Measurements from ENCODE around the gene BCKDHB. TPM values are rescaled to one million over a fixed set of nuclear protein-coding genes. Genes with fewer than 3 reads are reported as not detected.

The BCKDHB gene
- total and polyA plus RNA-seq, 2 of the 4 experiments (the other 2 are of a cell fraction): 11.2 to 11.8 TPM

- H3K4ac ChIP-seq (ENCODE audit: low read depth, low read length): no peak overlapping the region
- no peak overlapping the region for H3K23ac ChIP-seq (ENCODE audit: low read depth, low read length)
- H3K18ac ChIP-seq (ENCODE audit: low read depth, low read length): no peak overlapping the region
- no peak overlapping the region for H4K5ac ChIP-seq (ENCODE audit: low read depth, low read length)
- H4K91ac ChIP-seq (ENCODE audit: insufficient read depth, low read depth, low read length): no peak overlapping the region
- intact Hi-C loops (cut with micrococcal nuclease): loop anchor here (10.0 kb wide), 1 partner anchor 213 kb away; no protein-coding TSS in a partner anchor
- ChIA-PET POLR2A (ENCODE audit: unreplicated experiment) (no interaction called here), CTCF (interaction anchor here (0.6 to 0.8 kb wide), 2 partner anchors 10 to 1114 kb away, joined by 3 to 4 read pairs; no protein-coding TSS in a partner anchor)
- H3K27me3 ChIP-seq (ENCODE audit: control insufficient read depth, insufficient read depth, low read length): no peaks in the 10 kb centered on the region
- H3K9me1 ChIP-seq (ENCODE audit: insufficient read depth, low read length): 0 out of 2 replicates have a peak, but pooled peaks cover 2% of the 10 kb centered on the region
- BruUV-seq (replicated peaks): no TSS peak
- WGBS, 2 experiments (ENCODE audit: extremely low coverage in 2 of 2, insufficient read length in 1 of 2): no CpG with 5 or more reads among the region's 3 CpGs
- no peaks in the 10 kb centered on the region for H3K79me1 ChIP-seq (ENCODE audit: low read depth in 1 of 2, low read length in 2 of 2)
- no peak overlapping the region for H2BK20ac ChIP-seq (ENCODE audit: low read depth, low read length)
- H3K14ac ChIP-seq (replicated peaks; ENCODE audit: low read depth, low read length): no peak overlapping the region
- DNase-seq (no peak), ATAC-seq (ENCODE audit: low read depth) (no peak)
- TF ChIP-seq CEBPB (IDR thresholded peaks at IDR 0.05; ENCODE audit: low read depth, low read length): no peak
- no peak for TF ChIP-seq ELK1 (IDR thresholded peaks at IDR 0.05; ENCODE audit: borderline replicate concordance, low read depth, low read length)
- no peak for TF ChIP-seq MAZ (IDR thresholded peaks at IDR 0.05; ENCODE audit: borderline replicate concordance, low read depth, low read length)
- no peak for TF ChIP-seq MAFK (IDR thresholded peaks at IDR 0.05; ENCODE audit: low read depth, low read length)
- no peak for TF ChIP-seq USF2 (IDR thresholded peaks at IDR 0.05; ENCODE audit: low read depth, low read length)
- H3K4me3 ChIP-seq (ENCODE audit: insufficient read depth, low read depth, low read length): no peak overlapping the region
- H3K27ac ChIP-seq (ENCODE audit: insufficient read depth, low read length): no peak overlapping the region
- peaks cover 3% of the 10 kb centered on the region; the same call in 1 of the 2 replicates for H3K4me1 ChIP-seq (ENCODE audit: control insufficient read depth, insufficient read depth, low read length)
- no peaks in the 10 kb centered on the region for H3K9me3 ChIP-seq (ENCODE audit: control insufficient read depth, insufficient read depth, low read length)
- no peak overlapping the region for H2AFZ ChIP-seq (replicated peaks; ENCODE audit: low read length, poor library complexity)
- in situ Hi-C loops (cut with MboI; ENCODE audit: low sequenced_read_pairs): no loop called here
- no peak overlapping the region for H2BK120ac ChIP-seq (ENCODE audit: low read depth, low read length)
- no peak overlapping the region for H3K56ac ChIP-seq (ENCODE audit: extremely low read depth, insufficient read depth, low read length)
- no peak overlapping the region for H3K9ac ChIP-seq (ENCODE audit: low read depth, low read length)
- H3K4me2 ChIP-seq (ENCODE audit: low read depth, low read length): no peak overlapping the region
- no peak overlapping the region for H2AK9ac ChIP-seq (replicated peaks; ENCODE audit: low read depth, low read length, poor library complexity)
- no peaks in the 10 kb centered on the region for H4K20me1 ChIP-seq (ENCODE audit: insufficient read depth, low read length)
- no peak overlapping the region for H2BK15ac ChIP-seq (ENCODE audit: low read depth, low read length)
- no peaks in the 10 kb centered on the region for H3K36me3 ChIP-seq (ENCODE audit: control insufficient read depth, insufficient read depth, low read length)
- H4K8ac ChIP-seq (ENCODE audit: low read depth in 2 of 2, low read length in 2 of 2): no peak overlapping the region
- H2BK5ac ChIP-seq (ENCODE audit: low read depth, low read length, poor library complexity, severe bottlenecking): no peak overlapping the region
- dilution Hi-C loops (cut with HindIII; ENCODE audit: low sequenced_read_pairs, unreplicated experiment): no loop called here
- H2AK5ac ChIP-seq (ENCODE audit: low read depth, low read length): no peak overlapping the region
Observed at GRCh38 chr6:80331974-80332373, 225.5 kb downstream of the BCKDHB start.

All from IMR-90 (cell line).